ENCODE measurements around the gene XAB2.

XAB2 gene

DNA sequence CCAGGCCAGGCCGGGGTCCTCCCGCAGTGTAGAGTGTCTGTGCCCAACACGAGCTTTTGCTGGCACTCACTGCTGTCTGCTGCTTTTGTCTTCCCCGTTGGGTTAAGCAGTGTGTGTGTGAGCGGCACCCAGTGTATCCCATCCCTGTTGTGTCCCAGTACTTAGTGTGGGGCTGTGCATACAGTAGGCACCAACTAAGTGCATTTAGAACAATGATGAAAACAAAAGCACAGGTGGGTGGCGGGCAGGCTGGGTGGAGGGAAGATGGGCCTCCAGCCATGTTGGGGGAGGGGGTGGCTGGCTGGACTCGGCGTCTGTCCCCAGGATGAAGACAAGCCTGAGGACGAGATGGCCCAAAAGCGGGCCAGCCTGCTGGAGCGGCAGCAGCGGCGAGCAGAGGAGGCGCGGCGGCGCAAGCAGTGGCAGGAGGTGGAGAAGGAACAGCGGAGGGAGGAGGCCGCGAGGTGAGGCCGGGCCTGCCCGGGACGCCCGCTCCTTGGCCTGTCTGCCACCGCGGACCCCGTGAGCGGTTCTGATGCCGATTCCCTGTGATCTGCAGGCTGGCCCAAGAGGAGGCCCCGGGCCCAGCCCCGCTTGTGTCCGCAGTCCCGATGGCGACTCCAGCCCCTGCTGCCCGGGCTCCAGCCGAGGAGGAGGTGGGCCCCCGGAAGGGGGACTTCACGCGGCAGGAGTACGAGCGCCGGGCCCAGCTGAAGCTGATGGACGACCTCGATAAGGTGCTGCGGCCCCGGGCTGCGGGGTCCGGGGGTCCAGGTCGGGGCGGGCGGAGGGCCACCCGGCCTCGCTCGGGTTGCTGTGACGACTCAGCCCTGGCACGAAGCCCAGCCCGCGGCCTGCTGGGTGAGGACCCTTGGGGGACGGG, 14.2 kb downstream of the XAB2 start:
- DNase-seq (ENCODE audit: low read depth, low spot score) = no peak
- no peak overlapping the region for H3K27ac ChIP-seq

GRCh38 chr19:7612282-7613274, 16.8 kb downstream of the XAB2 start:
- no peak for DNase-seq (ENCODE audit: low read depth, low spot score)
- H3K27ac ChIP-seq = no peak overlapping the region

DNA sequence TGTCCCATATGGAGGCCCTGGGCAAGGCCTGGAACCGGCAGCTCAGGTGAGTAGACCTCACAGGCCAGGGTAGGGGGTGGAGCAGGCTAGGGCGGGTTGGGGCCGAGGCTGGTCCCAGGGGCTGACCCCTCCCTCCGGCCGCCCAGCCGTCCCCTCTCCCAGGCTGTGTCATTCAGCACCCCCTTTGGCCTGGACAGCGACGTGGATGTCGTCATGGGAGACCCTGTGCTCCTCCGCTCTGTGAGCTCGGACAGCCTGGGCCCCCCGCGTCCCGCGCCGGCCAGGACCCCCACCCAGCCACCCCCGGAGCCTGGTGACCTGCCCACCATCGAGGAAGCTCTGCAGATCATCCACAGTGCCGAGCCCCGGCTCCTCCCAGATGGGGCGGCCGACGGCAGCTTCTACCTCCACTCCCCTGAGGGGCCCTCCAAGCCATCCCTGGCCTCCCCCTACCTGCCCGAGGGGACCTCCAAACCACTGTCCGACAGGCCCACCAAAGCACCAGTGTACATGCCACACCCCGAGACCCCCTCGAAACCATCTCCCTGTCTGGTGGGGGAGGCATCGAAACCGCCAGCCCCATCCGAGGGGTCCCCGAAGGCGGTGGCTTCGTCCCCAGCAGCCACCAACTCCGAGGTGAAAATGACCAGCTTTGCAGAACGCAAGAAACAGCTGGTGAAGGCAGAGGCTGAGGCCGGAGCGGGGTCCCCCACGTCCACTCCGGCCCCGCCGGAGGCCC, 17.6 kb downstream of the XAB2 start:
- no peak for DNase-seq (ENCODE audit: low read depth, low spot score)

GRCh38 chr19:7610491-7611240, 18.7 kb downstream of the XAB2 start:
- no peak overlapping the region for H3K27ac ChIP-seq
- DNase-seq (ENCODE audit: low read depth, low spot score) = no peak

More for the DNA sequence above, 17.6 kb downstream of the XAB2 start:
- H3K27ac ChIP-seq = no peak overlapping the region

GRCh38 chr19:7607874-7608560, 21.3 kb downstream of the XAB2 start:
- no peak for DNase-seq (ENCODE audit: low read depth, low spot score)
- H3K27ac ChIP-seq = no peak overlapping the region

GRCh38 chr19:7607212-7607873, 22.0 kb downstream of the XAB2 start:
- H3K27ac ChIP-seq = no peak overlapping the region
- DNase-seq (ENCODE audit: low read depth, low spot score) = no peak

DNA sequence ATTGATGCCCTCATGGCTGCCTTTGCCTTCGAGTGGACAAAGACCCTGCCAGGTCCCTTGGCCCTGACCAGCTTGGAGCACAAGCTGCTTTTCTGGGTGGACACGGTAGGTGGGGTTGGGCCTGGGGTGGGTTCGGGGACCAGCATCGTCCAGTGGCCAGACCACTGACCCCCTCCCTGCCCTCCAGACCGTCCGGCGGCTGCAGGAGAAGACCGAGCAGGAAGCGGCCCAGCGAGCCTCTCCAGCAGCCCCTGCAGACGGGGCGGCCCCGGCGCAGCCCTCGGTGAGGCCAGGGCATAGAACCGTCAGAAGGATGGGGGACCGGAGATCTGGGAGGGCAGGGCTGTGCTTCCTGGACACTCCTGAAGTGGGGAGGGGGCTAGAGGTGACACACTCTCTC, 23.1 kb downstream of the XAB2 start:
- no peak overlapping the region for H3K27ac ChIP-seq
- no peak for DNase-seq (ENCODE audit: low read depth, low spot score)

DNA sequence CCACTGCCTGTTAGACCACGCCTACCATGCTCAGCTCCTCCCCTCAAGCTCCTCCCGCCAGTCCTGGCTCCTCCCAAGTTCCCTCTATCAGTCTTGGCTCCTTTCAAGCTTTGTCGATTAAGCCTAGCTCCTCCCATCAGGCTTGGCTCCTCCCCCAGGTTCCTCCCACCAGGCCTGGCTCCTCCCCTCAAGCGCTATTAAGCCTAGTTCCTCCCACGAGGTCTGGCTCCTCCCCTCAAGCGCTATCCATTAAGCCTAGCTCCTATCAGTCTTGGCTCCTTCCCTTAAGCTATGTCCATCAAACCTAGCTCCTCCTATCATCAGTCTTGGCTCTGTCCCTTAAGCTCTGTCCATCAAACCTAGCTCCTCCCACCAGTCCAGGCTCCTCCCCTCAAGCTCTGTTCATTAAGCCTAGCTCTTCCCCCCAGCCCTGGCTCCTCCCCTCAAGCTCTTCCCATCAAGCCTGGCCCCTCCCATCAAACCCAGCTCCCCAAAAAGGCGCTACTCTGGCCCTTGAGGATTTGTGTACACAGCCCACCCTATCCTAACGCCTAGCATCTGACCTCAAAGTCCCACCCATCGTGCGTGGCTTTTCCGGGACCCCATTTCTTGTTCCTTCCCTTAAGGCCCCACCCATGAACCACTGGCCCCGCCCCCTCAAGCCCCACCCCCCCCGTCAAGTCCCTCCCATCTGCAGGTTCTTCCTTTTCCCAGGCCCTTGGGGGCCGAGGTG, 23.7 kb downstream of the XAB2 start:
- no peak for DNase-seq (ENCODE audit: low read depth, low spot score)
- no peak overlapping the region for H3K27ac ChIP-seq

GRCh38 chr19:7603919-7604318, 25.4 kb downstream of the XAB2 start:
- no peak overlapping the region for H3K27ac ChIP-seq
- DNase-seq (ENCODE audit: low read depth, low spot score) = no peak

DNA sequence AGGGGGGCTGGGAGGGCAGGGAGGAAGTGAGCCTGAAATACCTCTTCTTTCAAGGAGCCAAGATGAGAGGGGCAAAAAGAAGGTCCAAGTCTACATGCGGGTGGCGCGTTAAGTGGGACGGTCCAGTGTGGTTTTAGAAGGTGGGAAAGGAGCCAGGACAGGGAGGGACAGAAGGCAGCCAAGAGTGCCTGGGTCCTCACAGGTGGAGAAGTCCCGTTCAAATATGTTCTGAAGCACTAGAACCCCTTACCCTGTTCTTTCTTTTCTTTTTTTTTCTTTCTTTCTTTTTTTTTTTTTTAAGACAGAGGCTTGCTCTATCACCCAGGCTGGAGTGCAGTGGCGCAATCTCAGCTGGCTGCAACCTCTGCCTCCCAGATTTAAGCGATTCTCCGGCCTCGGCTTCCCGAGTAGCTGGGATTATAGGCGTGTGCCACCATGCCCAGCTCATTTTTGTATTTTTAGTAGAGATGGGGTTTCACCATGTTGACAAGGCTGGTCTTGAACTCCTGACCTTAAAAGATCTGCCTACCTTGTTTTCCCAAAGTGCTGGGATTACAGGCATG, 26.3 kb downstream of the XAB2 start:
- no peak for DNase-seq (ENCODE audit: low read depth, low spot score)
- no peak overlapping the region for H3K27ac ChIP-seq

- DNase-seq (ENCODE audit: low read depth, low spot score) = no peak
- H3K27ac ChIP-seq = no peak overlapping the region
Measured at GRCh38 chr19:7602240-7602934, 27.0 kb downstream of the XAB2 start.

- H3K27ac ChIP-seq = no peak overlapping the region
- no peak for DNase-seq (ENCODE audit: low read depth, low spot score)
Measured at GRCh38 chr19:7600721-7601120, 28.6 kb downstream of the XAB2 start.

DNA sequence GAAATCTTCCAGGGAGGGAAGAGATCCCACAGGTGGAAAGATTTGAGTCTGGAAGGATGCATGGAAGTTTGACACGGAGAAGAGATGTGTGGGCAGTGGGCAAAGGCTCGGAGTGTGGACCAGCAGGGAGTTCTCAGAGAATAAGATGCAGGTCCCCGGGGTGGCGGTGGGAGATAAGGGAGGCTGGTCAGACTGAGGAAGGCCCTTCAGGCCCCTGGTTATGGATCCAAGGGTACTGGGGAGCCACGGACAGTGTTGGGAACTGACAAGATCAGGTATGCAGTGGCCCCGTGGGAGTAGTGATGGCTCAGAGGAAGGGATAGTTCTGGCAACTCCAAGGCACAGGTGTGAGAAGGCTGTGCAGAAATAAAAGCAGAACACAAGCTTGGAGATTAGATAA, 31.2 kb downstream of the XAB2 start:
- DNase-seq (ENCODE audit: low read depth, low spot score) = no peak
- H3K27ac ChIP-seq = no peak overlapping the region

DNA sequence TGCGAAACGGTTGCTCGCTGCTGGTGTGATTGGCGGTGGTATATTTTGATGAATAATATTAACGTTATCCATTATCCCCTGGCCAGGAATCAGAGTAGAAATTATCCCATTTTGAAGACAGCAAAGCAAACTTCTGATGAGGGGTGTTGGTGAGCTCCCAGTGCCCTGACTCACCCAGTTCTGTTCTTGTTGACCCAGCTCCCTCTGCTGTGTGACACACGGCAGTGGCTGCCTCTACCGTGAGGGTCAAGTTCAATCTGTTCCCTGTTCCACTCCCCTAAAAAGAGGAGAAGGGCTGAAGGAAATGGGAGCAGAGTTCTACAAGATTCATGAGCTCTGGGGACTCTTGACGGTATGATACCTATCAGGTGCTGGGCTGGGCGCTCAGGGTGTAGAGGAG, 31.7 kb downstream of the XAB2 start:
- no peak for DNase-seq (ENCODE audit: low read depth, low spot score)
- no peak overlapping the region for H3K27ac ChIP-seq

GRCh38 chr19:7596211-7596937, 33.0 kb downstream of the XAB2 start:
- no peak overlapping the region for H3K27ac ChIP-seq
- no peak for DNase-seq (ENCODE audit: low read depth, low spot score)

- no peak within 1 kb of the TSS for H3K27ac ChIP-seq
- DNase-seq (ENCODE audit: low read depth, low spot score) = no peak
Measured at GRCh38 chr19:7595466-7596133, 33.7 kb downstream of the XAB2 start, which contains the start of gene CAMSAP3. Gene CAMSAP3 (plus strand): TSS chr19:7595863. CDS start chr19:7596003, 140 bp downstream.

All from epithelial cell of prostate (primary cell).